GM12878 (cell line): Measurements from ENCODE around the gene CHURC1. TPM values are rescaled to one million over a fixed set of nuclear protein-coding genes. Genes with fewer than 3 reads are reported as not detected.

Source experiments
- ATAC-seq: fragments of 200-7000 bp; cut with Tn5 transposase; 3 replicates; pipeline ENCODE4 v1.9.1; 2020; ENCODE audit warnings: mild to moderate bottlenecking, moderate library complexity
- BruUV-seq: library from RNA; stranded (reverse); fragments of 400-500 nt; replicated peaks from 2 replicates; lab custom pipeline; 2021; lab: Mats Ljungman, UMichigan
- CTCF ChIA-PET: fragments of 300-600 bp; sonication (Branson Sonifier 250); formaldehyde crosslinking; extraction: SDS; loops from one replicate; lab custom pipeline; 2021; ENCODE audit warnings: inconsistent platforms; lab: Yijun Ruan, JAX
- POLR2A ChIA-PET: fragments of 350-600 bp; formaldehyde crosslinking; extraction: SDS; loops from one replicate; lab custom pipeline; 2021; ENCODE audit warnings: inconsistent platforms; lab: Charles Lee
- RAD21 ChIA-PET: fragments of 300-600 bp; sonication (Branson Sonifier 250); formaldehyde crosslinking; loops from one replicate; lab custom pipeline; 2023; ENCODE audit warnings: antibody characterized with exemption; ENCODE audit not compliant: unreplicated experiment; lab: Charles Lee
- SMC1A ChIA-PET: fragments of 300-600 bp; sonication (Branson Sonifier 250); formaldehyde crosslinking; loops from one replicate; lab custom pipeline; 2023; ENCODE audit not compliant: unreplicated experiment, uncharacterized antibody; lab: Charles Lee
- DNase-seq: peaks from one replicate; pipeline ENCODE4 v3.0.0-alpha.2; 2011; ENCODE audit warnings: low read depth, low spot score
- FAIRE-seq: peaks from 3 replicates; lab custom pipeline; 2011; peaks lifted over from hg19 to GRCh38; lab: Jason Lieb, UNC
- H2AFZ ChIP-seq: 2 replicates; pipeline ENCODE4 v1.6.0; 2011; ENCODE audit warnings: low read depth, low read length, control low read depth; ENCODE audit not compliant: control insufficient read depth
- H3K27ac ChIP-seq: 2 replicates; pipeline ENCODE4 v1.5.1; 2011; ENCODE audit warnings: control low read depth; ENCODE audit not compliant: control insufficient read depth, insufficient read depth
- H3K27me3 ChIP-seq, 2 experiments: replicated peaks in 1 of 2; 2 replicates each; pipeline versions ENCODE4 v1.6.0 to v1.6.1; 2011; ENCODE audit warnings: low read length in 1 of 2; ENCODE audit not compliant: control insufficient read depth in 2 of 2, insufficient read depth in 2 of 2
- H3K36me3 ChIP-seq, 2 experiments: 2 replicates each; pipeline ENCODE4 v1.5.1; 2011; ENCODE audit warnings: low read length in 1 of 2; ENCODE audit not compliant: control insufficient read depth in 2 of 2, insufficient read depth in 2 of 2
- H3K4me1 ChIP-seq: 2 replicates; pipeline ENCODE4 v1.6.1; 2011; ENCODE audit warnings: mild to moderate bottlenecking, low read length, moderate library complexity, mixed read lengths; ENCODE audit not compliant: control insufficient read depth, insufficient read depth
- H3K4me2 ChIP-seq: 2 replicates; pipeline ENCODE4 v1.6.0; 2011; ENCODE audit warnings: control low read depth; ENCODE audit not compliant: control insufficient read depth, insufficient read depth
- H3K4me3 ChIP-seq: fragments of 200-600 bp; sonication (generic); 2 replicates; pipeline ENCODE4 v1.5.1; 2016
- H3K79me2 ChIP-seq: 2 replicates; pipeline ENCODE4 v1.6.0; 2011; ENCODE audit warnings: low read length; ENCODE audit not compliant: control insufficient read depth, insufficient read depth
- H3K9ac ChIP-seq: 2 replicates; pipeline ENCODE4 v1.8.0; 2011; ENCODE audit warnings: low read length, control low read depth, mixed read lengths; ENCODE audit not compliant: control insufficient read depth, insufficient read depth
- H3K9me3 ChIP-seq: replicated peaks from 3 replicates; pipeline ENCODE4 v1.5.1; 2011; ENCODE audit warnings: mild to moderate bottlenecking, low read length; ENCODE audit not compliant: control insufficient read depth, insufficient read depth
- H4K20me1 ChIP-seq: 2 replicates; pipeline ENCODE4 v1.6.0; 2011; ENCODE audit not compliant: control insufficient read depth, insufficient read depth
- ATF7 ChIP-seq: fragments of 450-650 bp; IDR thresholded peaks from 2 replicates; pipeline ENCODE4 v1.6.1; 2016; ENCODE audit warnings: low read depth, mild to moderate bottlenecking
- BCL11A ChIP-seq: IDR thresholded peaks from 2 replicates; pipeline ENCODE4 v1.6.1; 2011; ENCODE audit warnings: low read depth, low read length
- BRCA1 ChIP-seq: IDR thresholded peaks from 2 replicates; pipeline ENCODE4 v1.6.1; 2011; ENCODE audit warnings: low read depth, low read length, improper control_type of control experiment
- ETV6 ChIP-seq, 2 experiments: fragments of 450-650 bp in 1 of 2; IDR thresholded peaks in 1 of 2; conservative IDR thresholded peaks in 1 of 2; 2 replicates each; pipeline ENCODE4 v1.6.1; 2014; ENCODE audit warnings: antibody characterized with exemption in 1 of 2, borderline replicate concordance in 1 of 2, low read depth in 1 of 2, mild to moderate bottlenecking in 1 of 2, moderate library complexity in 1 of 2
- EZH2 ChIP-seq: IDR thresholded peaks from 2 replicates; pipeline ENCODE4 v1.6.1; 2012; ENCODE audit warnings: low read depth, mild to moderate bottlenecking, control low read depth, inconsistent platforms, low read length, borderline replicate concordance; ENCODE audit not compliant: control insufficient read depth
- GATAD2B ChIP-seq: fragments of 450-650 bp; conservative IDR thresholded peaks from 2 replicates; pipeline ENCODE4 v1.6.1; 2017; ENCODE audit warnings: low read depth, mild to moderate bottlenecking, moderate library complexity
- KLF5 ChIP-seq: fragments of 450-650 bp; IDR thresholded peaks from 2 replicates; pipeline ENCODE4 v1.6.1; 2014; ENCODE audit warnings: mild to moderate bottlenecking; ENCODE audit not compliant: partially characterized antibody
- NFYB ChIP-seq: IDR thresholded peaks from 2 replicates; pipeline ENCODE4 v1.6.1; 2011; ENCODE audit warnings: low read depth, mild to moderate bottlenecking, low read length, improper control_type of control experiment, moderate library complexity; ENCODE audit not compliant: insufficient read depth
- RUNX3 ChIP-seq: IDR thresholded peaks from 2 replicates; pipeline ENCODE4 v1.6.1; 2012; ENCODE audit warnings: low read length, inconsistent platforms
- SPI1 ChIP-seq: IDR thresholded peaks from 2 replicates; pipeline ENCODE4 v1.6.1; 2011; ENCODE audit warnings: low read depth, mild to moderate bottlenecking, low read length, moderate library complexity, borderline replicate concordance; ENCODE audit not compliant: insufficient read depth
- ZNF24 ChIP-seq: fragments of 450-650 bp; IDR thresholded peaks from 2 replicates; pipeline ENCODE4 v1.6.1; 2017; ENCODE audit warnings: antibody characterized with exemption, mild to moderate bottlenecking
- ZSCAN29 ChIP-seq: fragments of 450-650 bp; IDR thresholded peaks from 2 replicates; pipeline ENCODE4 v1.6.1; 2017; ENCODE audit warnings: mild to moderate bottlenecking, moderate library complexity
- WGBS: methylation state at CpG from one replicate; pipeline ENCODE4 v1.1.6; 2016; ENCODE audit warnings: low lambda C conversion rate; ENCODE audit not compliant: insufficient replicate concordance, insufficient coverage; ENCODE audit errors: missing lambda C conversion rate; 5-methylcytosine and 5-hydroxymethylcytosine counted together
- in situ Hi-C: fragments of 300-500 bp; cut with MboI; formaldehyde crosslinking; loops from 9 replicates; pipeline ENCODE4 v1.14.3; 2018; ENCODE audit warnings: mixed read lengths
- intact Hi-C: fragments of 100-400 bp; cut with micrococcal nuclease; formaldehyde crosslinking; loops from one replicate; pipeline ENCODE4 v1.14.2; 2022; ENCODE audit not compliant: unreplicated experiment
- polyA plus RNA-seq, 11 experiments: library from polyadenylated mRNA; depleted of rRNA in 4 of 11; unstranded in 6 of 11; stranded (reverse) in 5 of 11; fragments of >200 nt; fragmentation: Nextera tagmentation in 4 of 11; fragmentation: Illumina TruSeq in 1 of 11; extraction: Ambion mirVana in 4 of 11; extraction: Trizol in 1 of 11; gene quantifications; 1 replicate in 1 of 11; 2 replicates in 10 of 11; pipeline versions ENCODE4 v1.2.1 to v1.2.3, GENCODE V29; 2011 to 2016; ENCODE audit warnings: inconsistent platforms in 2 of 11, missing spikeins in 2 of 11, low read depth in 1 of 11
- total RNA-seq, 4 experiments: library from RNA; depleted of rRNA in 3 of 4; stranded (reverse); fragments of >200 nt in 3 of 4; fragmentation: Illumina TruSeq in 1 of 4; extraction: Trizol in 1 of 4; gene quantifications; 2 replicates each; pipeline versions ENCODE4 v1.2.1 to v1.2.3, GENCODE V29; 2013 to 2021
- TF ChIP-seq, protein P1 (sequence below): IDR thresholded peaks from 2 replicates; pipeline ENCODE4 v1.6.1; 2012; ENCODE audit warnings: low read depth, low read length, improper control_type of control experiment
- TF ChIP-seq, protein P2 (sequence below): fragments of 450-650 bp; IDR thresholded peaks from 2 replicates; pipeline ENCODE4 v1.6.1; 2017; ENCODE audit warnings: low read depth, mild to moderate bottlenecking, moderate library complexity

The CHURC1 gene
- total and polyA plus RNA-seq, 10 of the 15 experiments (the other 5 are each of a cell fraction or from before 2014, with no cell fraction given) = 41.0 to 421 (median 140) TPM

DNA sequence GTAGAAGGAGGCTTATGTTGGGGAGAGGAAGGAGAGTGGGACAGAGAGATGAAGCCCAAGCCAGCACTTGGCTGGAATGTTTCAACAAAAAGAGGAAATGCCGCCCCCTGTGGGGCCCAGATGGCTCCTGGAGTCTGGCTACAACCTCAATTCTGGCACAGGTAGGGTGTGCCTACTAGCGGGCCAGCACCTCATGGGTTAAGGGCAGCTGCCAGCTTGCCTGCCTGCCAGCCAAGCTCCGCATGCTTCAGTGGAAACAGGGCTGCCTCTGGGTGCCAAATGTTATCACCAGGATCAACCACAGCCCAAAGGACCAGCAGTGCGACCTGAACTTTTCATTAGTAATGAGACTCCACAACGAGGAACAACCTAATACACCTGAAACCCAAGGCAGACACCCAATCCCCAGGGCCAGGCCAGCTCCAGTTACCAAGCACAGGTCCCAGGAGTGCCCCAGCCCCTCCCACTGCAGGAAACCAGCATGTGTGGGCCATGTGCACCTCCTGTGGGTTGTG is 46.6 kb downstream of the CHURC1 start:
- Histone ChIP-seq H3K9me3 (no peaks in the 10 kb centered on the region), H3K9ac (no peak overlapping the region), H3K27me3 (no peaks in the 10 kb centered on the region), H3K36me3 (no peaks in the 10 kb centered on the region), H3K27ac (no peak overlapping the region), H3K79me2 (no peaks in the 10 kb centered on the region), H2AFZ (no peak overlapping the region), H4K20me1 (no peaks in the 10 kb centered on the region), H3K4me2 (no peak overlapping the region), H3K4me3 (no peak overlapping the region), H3K4me1 (no peaks in the 10 kb centered on the region)
- intact Hi-C loops = no loop called here
- CTCF ChIA-PET = interaction anchor here (1.3 kb wide), 1 partner anchor 138 kb away, joined by 3 read pairs; no protein-coding TSS in a partner anchor
- POLR2A ChIA-PET = no interaction called here
- BruUV-seq = no TSS peak
- DNase-seq = no peak
- in situ Hi-C loops = no loop called here
- SMC1A ChIA-PET = interaction anchor here (1.1 to 1.7 kb wide), 2 partner anchors 10 to 17 kb away, joined by 3 to 6 read pairs; no protein-coding TSS in a partner anchor
- FAIRE-seq = no peak
- WGBS = 64% methylated on average over 4 of the region's 5 CpGs
- TF ChIP-seq ATF7 (no peak), SPI1 (0 out of 2 replicates have a peak, but pooled peaks have one; percentile 11), KLF5 (no peak)
- peak; percentile 34; the same call in 2 of the 3 replicates for ATAC-seq
- RAD21 ChIA-PET = interaction anchor here (0.7 to 1.0 kb wide), 2 partner anchors 63 to 138 kb away, joined by 3 read pairs; no protein-coding TSS in a partner anchor

DNA sequence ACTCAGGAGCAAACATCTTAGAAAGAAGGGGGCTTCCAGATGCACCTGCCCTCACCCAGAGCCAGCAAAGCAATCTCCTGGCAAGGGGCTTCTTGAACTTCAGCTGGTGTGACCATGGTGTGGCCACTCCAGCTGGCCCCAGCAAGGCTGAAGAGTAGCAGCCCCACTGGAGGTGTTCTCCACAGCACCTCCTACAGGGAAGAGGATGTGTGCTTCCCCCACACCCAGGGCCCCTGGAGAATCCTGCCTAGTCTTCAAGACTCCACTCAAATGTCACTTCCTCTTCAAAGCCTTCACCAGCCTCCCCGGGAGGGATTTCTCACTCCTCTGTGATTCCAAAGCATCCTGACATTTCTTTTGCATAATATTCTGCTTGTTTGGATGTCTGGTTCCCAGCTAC is 49.4 kb downstream of the CHURC1 start:
- ChIA-PET POLR2A (interaction anchor here (0.6 kb wide), 1 partner anchor 11 kb away, joined by 4 read pairs; no protein-coding TSS in a partner anchor), RAD21 (interaction anchor here (0.9 kb wide), 1 partner anchor 25 kb away, joined by 3 read pairs; no protein-coding TSS in a partner anchor), SMC1A (interaction anchor here (2.4 kb wide), 1 partner anchor 11 kb away, joined by 9 read pairs; no protein-coding TSS in a partner anchor), CTCF (interaction anchor here (1.3 kb wide), 1 partner anchor 72 kb away, joined by 4 read pairs; no protein-coding TSS in a partner anchor)
- no peaks in the 10 kb centered on the region for H3K4me1 ChIP-seq
- FAIRE-seq (no peak), ATAC-seq (0 out of 3 replicates have a peak, but pooled peaks have one; percentile 34), DNase-seq (no peak)
- no peak overlapping the region for H3K4me2 ChIP-seq
- no peaks in the 10 kb centered on the region for H3K27me3 ChIP-seq
- 0% methylated on average over 1 of the region's 1 CpG for WGBS
- H2AFZ ChIP-seq = no peak overlapping the region
- no peak overlapping the region for H3K9ac ChIP-seq
- intact Hi-C loops (no loop called here), in situ Hi-C loops (no loop called here)
- no peak overlapping the region for H3K27ac ChIP-seq
- no peaks in the 10 kb centered on the region for H4K20me1 ChIP-seq
- no TSS peak for BruUV-seq
- H3K79me2 ChIP-seq = no peaks in the 10 kb centered on the region
- H3K4me3 ChIP-seq = no peak overlapping the region
- H3K9me3 ChIP-seq = no peaks in the 10 kb centered on the region
- no peaks in the 10 kb centered on the region for H3K36me3 ChIP-seq
- TF ChIP-seq BRCA1 (no peak), NFYB (no peak), ETV6 (conservative IDR thresholded peaks at IDR 0.05 in 1 of 2, IDR thresholded peaks at IDR 0.05 in 1 of 2; ENCODE audit: borderline replicate concordance in 1 of 2, low read depth in 1 of 2) (no peak), GATAD2B (no peak), ZSCAN29 (no peak), BCL11A (no peak), EZH2 (no peak), ZNF24 (no peak), RUNX3 (no peak)
- TF ChIP-seq, protein P1, sequence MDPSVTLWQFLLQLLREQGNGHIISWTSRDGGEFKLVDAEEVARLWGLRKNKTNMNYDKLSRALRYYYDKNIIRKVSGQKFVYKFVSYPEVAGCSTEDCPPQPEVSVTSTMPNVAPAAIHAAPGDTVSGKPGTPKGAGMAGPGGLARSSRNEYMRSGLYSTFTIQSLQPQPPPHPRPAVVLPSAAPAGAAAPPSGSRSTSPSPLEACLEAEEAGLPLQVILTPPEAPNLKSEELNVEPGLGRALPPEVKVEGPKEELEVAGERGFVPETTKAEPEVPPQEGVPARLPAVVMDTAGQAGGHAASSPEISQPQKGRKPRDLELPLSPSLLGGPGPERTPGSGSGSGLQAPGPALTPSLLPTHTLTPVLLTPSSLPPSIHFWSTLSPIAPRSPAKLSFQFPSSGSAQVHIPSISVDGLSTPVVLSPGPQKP = no peak
- TF ChIP-seq, protein P2, sequence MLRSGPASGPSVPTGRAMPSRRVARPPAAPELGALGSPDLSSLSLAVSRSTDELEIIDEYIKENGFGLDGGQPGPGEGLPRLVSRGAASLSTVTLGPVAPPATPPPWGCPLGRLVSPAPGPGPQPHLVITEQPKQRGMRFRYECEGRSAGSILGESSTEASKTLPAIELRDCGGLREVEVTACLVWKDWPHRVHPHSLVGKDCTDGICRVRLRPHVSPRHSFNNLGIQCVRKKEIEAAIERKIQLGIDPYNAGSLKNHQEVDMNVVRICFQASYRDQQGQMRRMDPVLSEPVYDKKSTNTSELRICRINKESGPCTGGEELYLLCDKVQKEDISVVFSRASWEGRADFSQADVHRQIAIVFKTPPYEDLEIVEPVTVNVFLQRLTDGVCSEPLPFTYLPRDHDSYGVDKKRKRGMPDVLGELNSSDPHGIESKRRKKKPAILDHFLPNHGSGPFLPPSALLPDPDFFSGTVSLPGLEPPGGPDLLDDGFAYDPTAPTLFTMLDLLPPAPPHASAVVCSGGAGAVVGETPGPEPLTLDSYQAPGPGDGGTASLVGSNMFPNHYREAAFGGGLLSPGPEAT = no peak
